ENCODE measurements around the gene EGLN1. TPM values are rescaled to one million over a fixed set of nuclear protein-coding genes. Genes with fewer than 3 reads are reported as not detected.
A peak's percentile ranks its signal among the peaks of the same experiment; 100 is the strongest.

The EGLN1 gene
- total and polyA plus RNA-seq, 2 experiments from 2014 or later = 1.9 to 6.0 TPM

- peaks cover 22% of the 10 kb centered on the region for H3K4me1 Mint-ChIP-seq
- H3K4me3 Mint-ChIP-seq = peak overlapping the region; percentile 93
- H3K9me3 Mint-ChIP-seq = no peaks in the 10 kb centered on the region
- peak overlapping the region; percentile 96 for H3K27ac Mint-ChIP-seq
- Histone ChIP-seq H3K4me1 (ENCODE audit: insufficient read depth) (peaks cover 23% of the 10 kb centered on the region), H3K4me2 (peak overlapping the region; percentile 93), H3K4me3 (peak overlapping the region; percentile 79), H3F3A (replicated peaks; ENCODE audit: low read depth) (peaks cover 11% of the 10 kb centered on the region; the same call in 1 of the 2 replicates), H4K20me1 (replicated peaks; ENCODE audit: insufficient read depth) (peaks cover 19% of the 10 kb centered on the region), H3K27me3 (ENCODE audit: insufficient read depth) (peaks cover 84% of the 10 kb centered on the region), H3K79me2 (replicated peaks; ENCODE audit: insufficient read depth) (peaks cover 6% of the 10 kb centered on the region), H3K36me3 (ENCODE audit: insufficient read depth) (no peaks in the 10 kb centered on the region), H3K27ac (ENCODE audit: low read depth) (no peak overlapping the region), H2AFZ (peak overlapping the region; percentile 97), H3K9me2 (ENCODE audit: insufficient read depth) (no peaks in the 10 kb centered on the region)
- no peak for TF ChIP-seq ZNF331 (CRISPR knock-in tag; IDR thresholded peaks at IDR 0.05; ENCODE audit: low read depth)
- TF ChIP-seq CREB1 (CRISPR knock-in tag; IDR thresholded peaks at IDR 0.05; ENCODE audit: low read depth) = no peak
- peaks cover 31% of the 10 kb centered on the region for H3K27me3 Mint-ChIP-seq (ENCODE audit: insufficient read depth, low read depth, poor library complexity)
- no peak for DNase-seq (ENCODE audit: low spot score)
- no peak for ATAC-seq
- no peaks in the 10 kb centered on the region; the same call in 2 of the 3 replicates for H3K36me3 Mint-ChIP-seq (ENCODE audit: low read depth)
Measured at GRCh38 chr1:231422798-231423309, 767 bp upstream of the EGLN1 start.

DNA sequence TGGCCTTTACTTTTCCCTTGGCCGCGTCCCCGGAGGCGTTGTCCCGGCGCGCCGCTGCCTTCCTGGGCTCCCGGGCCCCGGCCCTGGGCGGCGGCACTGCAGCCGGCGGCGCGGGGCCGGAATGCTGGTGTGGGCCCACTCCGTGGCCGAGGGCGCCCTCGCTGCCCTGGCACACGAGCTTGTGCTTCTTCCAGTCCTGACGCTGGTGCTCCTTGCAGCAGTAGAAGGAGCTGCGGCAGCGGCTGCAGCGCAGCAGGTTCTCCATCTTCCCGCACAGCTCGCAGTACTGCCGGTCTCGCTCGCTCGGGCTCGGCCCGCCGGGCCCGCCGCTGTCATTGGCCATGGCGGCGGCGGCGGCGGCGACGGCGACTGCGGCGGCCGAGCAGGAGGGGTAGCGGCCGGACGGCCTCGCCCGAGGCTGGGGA lies 529 bp downstream of the EGLN1 start:
- TF ChIP-seq EZH2 (IDR thresholded peaks at IDR 0.05; ENCODE audit: low read depth, unreplicated experiment) (peak; percentile 18), NANOG (IDR thresholded peaks at IDR 0.05; ENCODE audit: borderline replicate concordance) (no peak)
- peaks cover 6% of the 10 kb centered on the region for H3K79me2 ChIP-seq (replicated peaks; ENCODE audit: insufficient read depth)
- H3K9me2 ChIP-seq (ENCODE audit: insufficient read depth) = no peaks in the 10 kb centered on the region
- Mint-ChIP-seq H3K27ac (no peak overlapping the region), H3K4me3 (peak overlapping the region; percentile 68; the same call in 2 of the 3 replicates), H3K4me1 (peaks cover 22% of the 10 kb centered on the region), H3K27me3 (ENCODE audit: insufficient read depth, low read depth, poor library complexity) (peaks cover 31% of the 10 kb centered on the region), H3K36me3 (ENCODE audit: low read depth) (no peaks in the 10 kb centered on the region; the same call in 2 of the 3 replicates), H3K9me3 (no peaks in the 10 kb centered on the region)
- H3K4me2 ChIP-seq = peak overlapping the region; percentile 79
- H4K20me1 ChIP-seq (replicated peaks; ENCODE audit: insufficient read depth) = peaks cover 30% of the 10 kb centered on the region
- peaks cover 23% of the 10 kb centered on the region for H3K4me1 ChIP-seq (ENCODE audit: insufficient read depth)
- no peak overlapping the region for H3K27ac ChIP-seq (ENCODE audit: low read depth)
- no peak overlapping the region for H2AFZ ChIP-seq
- no peaks in the 10 kb centered on the region for H3K36me3 ChIP-seq (ENCODE audit: insufficient read depth)
- H3F3A ChIP-seq (replicated peaks; ENCODE audit: low read depth) = peaks cover 11% of the 10 kb centered on the region; the same call in 1 of the 2 replicates
- peak; percentile 44 for ATAC-seq
- DNase-seq (ENCODE audit: low spot score) = no peak
- peaks cover 91% of the 10 kb centered on the region for H3K27me3 ChIP-seq (ENCODE audit: insufficient read depth)
- peak overlapping the region; percentile 79 for H3K4me3 ChIP-seq

- Mint-ChIP-seq H3K36me3 (ENCODE audit: low read depth) (no peaks in the 10 kb centered on the region; the same call in 2 of the 3 replicates), H3K9me3 (no peaks in the 10 kb centered on the region), H3K4me1 (peaks cover 22% of the 10 kb centered on the region), H3K4me3 (peak overlapping the region; percentile 94), H3K27me3 (ENCODE audit: insufficient read depth, low read depth, poor library complexity) (peaks cover 31% of the 10 kb centered on the region), H3K27ac (no peak overlapping the region)
- Histone ChIP-seq H3K79me2 (replicated peaks; ENCODE audit: insufficient read depth) (peaks cover 6% of the 10 kb centered on the region), H3K4me1 (ENCODE audit: insufficient read depth) (peaks cover 23% of the 10 kb centered on the region), H2AFZ (peak overlapping the region; percentile 44; the same call in 1 of the 2 replicates), H3F3A (replicated peaks; ENCODE audit: low read depth) (peaks cover 11% of the 10 kb centered on the region; the same call in 1 of the 2 replicates), H4K20me1 (replicated peaks; ENCODE audit: insufficient read depth) (peaks cover 34% of the 10 kb centered on the region), H3K27me3 (ENCODE audit: insufficient read depth) (peaks cover 86% of the 10 kb centered on the region), H3K4me2 (peak overlapping the region; percentile 79), H3K27ac (ENCODE audit: low read depth) (no peak overlapping the region), H3K36me3 (ENCODE audit: insufficient read depth) (no peaks in the 10 kb centered on the region), H3K9me2 (ENCODE audit: insufficient read depth) (no peaks in the 10 kb centered on the region), H3K4me3 (peak overlapping the region; percentile 79)
- DNase-seq (ENCODE audit: low spot score) (peak; percentile 53), ATAC-seq (peak; percentile 15)
- TF ChIP-seq NANOG (IDR thresholded peaks at IDR 0.05; ENCODE audit: borderline replicate concordance) = no peak
- no peak for TF ChIP-seq ETS1 (IDR thresholded peaks at IDR 0.05)
- no peak for TF ChIP-seq POLR2AphosphoS5 (IDR thresholded peaks at IDR 0.05; ENCODE audit: low read depth)
- TF ChIP-seq STAT1 (IDR thresholded peaks at IDR 0.05; ENCODE audit: unreplicated experiment) = no peak
- no peak for TF ChIP-seq ZNF462 (CRISPR knock-in tag; IDR thresholded peaks at IDR 0.05)
Measured at GRCh38 chr1:231420959-231421545, 1.0 kb downstream of the EGLN1 start.
